Suprapubic skin (tissue), 4 donors: ENCODE measurements around the gene DISC1. TPM values are rescaled to one million over a fixed set of nuclear protein-coding genes. Genes with fewer than 3 reads are reported as not detected.

ENCODE experiments used
- DNase-seq, 2 donors: peaks; one replicate each; pipeline ENCODE4 v3.0.0-alpha.2; 2019; ENCODE audit warnings: low spot score in 2 of 2
- H3K27ac ChIP-seq: fragments of 200-600 bp; sonication (generic); one replicate; pipeline ENCODE4 v1.5.1; 2019
- H3K27me3 ChIP-seq: fragments of 200-600 bp; sonication (generic); one replicate; pipeline ENCODE4 v1.5.1; 2019
- H3K36me3 ChIP-seq: fragments of 200-600 bp; sonication (generic); one replicate; pipeline ENCODE4 v1.5.1; 2019
- H3K4me1 ChIP-seq: fragments of 200-600 bp; sonication (generic); one replicate; pipeline ENCODE4 v1.5.1; 2019
- H3K4me3 ChIP-seq: fragments of 200-600 bp; sonication (generic); one replicate; pipeline ENCODE4 v1.5.1; 2019; ENCODE audit warnings: mild to moderate bottlenecking
- H3K9me3 ChIP-seq: fragments of 200-600 bp; sonication (generic); one replicate; pipeline ENCODE4 v1.5.1; 2019
- CTCF ChIP-seq, 2 donors: fragments of 200-600 bp in 1 of 2; fragments of 450-650 bp in 1 of 2; sonication (generic) in 1 of 2; IDR thresholded peaks; one replicate each; pipeline ENCODE4 v1.5.1; 2016 to 2019; ENCODE audit warnings: antibody characterized with exemption in 2 of 2, mild to moderate bottlenecking in 1 of 2, moderate library complexity in 1 of 2
- EP300 ChIP-seq: sonication (generic); formaldehyde crosslinking; IDR thresholded peaks from one replicate; pipeline ENCODE4 v1.6.1; 2017; ENCODE audit warnings: antibody characterized with exemption
- POLR2A ChIP-seq, 2 donors: fragments of 450-650 bp; IDR thresholded peaks; one replicate each; pipeline ENCODE4 v1.6.1; 2017; ENCODE audit warnings: antibody characterized with exemption in 2 of 2, mild to moderate bottlenecking in 2 of 2, moderate library complexity in 2 of 2
- POLR2AphosphoS5 ChIP-seq, 3 donors: sonication (generic); formaldehyde crosslinking; IDR thresholded peaks; one replicate each; pipeline ENCODE4 v1.6.1; 2017; ENCODE audit warnings: antibody characterized with exemption in 3 of 3
- WGBS: methylation state at CpG from one replicate; pipeline ENCODE4 v1.1.5; 2018; 5-methylcytosine and 5-hydroxymethylcytosine counted together
- total RNA-seq, 4 donors: library from RNA; depleted of rRNA; stranded (reverse); fragments of >200 nt; gene quantifications; one replicate each; pipeline ENCODE4 v1.1.0, GENCODE V29; 2016

DISC1 gene
- total RNA-seq, 4 donors from 2014 or later = 3.0 to 8.4 (median 5.2) TPM

DNA sequence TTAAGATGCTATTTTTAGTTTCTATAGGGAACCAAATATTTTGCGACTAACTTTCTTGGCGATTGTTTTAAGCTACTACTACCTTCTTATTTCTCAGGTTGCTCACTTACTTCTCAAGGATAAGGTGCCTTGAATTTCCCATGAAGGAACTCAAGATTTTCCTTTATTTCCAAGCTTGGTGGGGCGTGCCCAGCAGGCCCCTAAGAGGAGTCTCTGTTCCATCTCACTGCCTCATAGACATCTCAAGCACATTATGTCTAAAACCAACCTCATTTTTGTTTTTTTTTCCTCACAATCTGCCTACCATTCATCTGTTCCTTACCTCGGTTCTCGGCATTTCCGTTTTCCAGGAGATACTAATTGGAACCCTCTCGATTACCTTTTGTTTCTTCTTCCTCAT, 421.9 kb downstream of the DISC1 start:
- no peaks in the 10 kb centered on the region for H3K27me3 ChIP-seq
- no peak overlapping the region for H3K27ac ChIP-seq
- H3K4me3 ChIP-seq = no peak overlapping the region
- TF ChIP-seq POLR2A (IDR thresholded peaks at IDR 0.05) = no peak
- no peaks in the 10 kb centered on the region for H3K36me3 ChIP-seq
- DNase-seq = no peak
- H3K4me1 ChIP-seq = no peaks in the 10 kb centered on the region
- WGBS = 88% methylated on average over 7 of the region's 7 CpGs
- no peaks in the 10 kb centered on the region for H3K9me3 ChIP-seq

GRCh38 chr1:232049335-232049734, 422.7 kb downstream of the DISC1 start:
- 93% methylated on average over 4 of the region's 4 CpGs for WGBS
- H3K4me3 ChIP-seq = no peak overlapping the region
- no peak overlapping the region for H3K27ac ChIP-seq

DNA sequence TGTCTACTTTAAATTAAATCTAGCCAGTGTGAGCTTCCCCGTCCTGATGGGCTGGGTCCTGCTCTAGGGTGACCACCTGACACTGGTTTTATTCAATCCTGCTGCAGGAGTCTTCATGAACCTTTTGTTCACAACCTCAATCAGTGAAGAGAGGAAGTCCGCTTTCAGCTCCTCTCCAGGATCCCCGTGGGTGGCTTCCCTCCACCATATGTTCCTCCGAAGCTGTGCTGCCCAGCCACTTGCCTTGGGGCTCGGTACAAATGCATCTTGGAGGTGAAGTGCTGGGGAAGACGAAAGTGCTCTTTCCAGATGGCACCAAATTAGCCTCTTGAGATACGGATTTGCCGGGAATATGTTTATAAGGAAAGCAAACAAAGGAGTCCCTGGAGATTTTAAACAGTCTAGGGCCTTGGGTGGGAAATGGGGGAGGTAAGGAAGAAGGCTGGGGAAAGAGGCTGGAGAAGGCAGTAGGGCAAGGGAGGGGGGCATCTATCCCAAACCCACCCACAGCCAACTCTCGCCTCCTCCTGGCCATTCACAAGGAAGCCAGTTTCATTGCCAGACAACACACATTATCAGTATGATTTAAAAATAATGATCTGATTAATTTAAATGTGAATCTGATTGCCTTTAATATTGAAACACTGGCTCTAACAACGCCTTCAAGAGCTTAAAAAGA, 430.8 kb downstream of the DISC1 start:
- Histone ChIP-seq H3K27ac (no peak overlapping the region), H3K4me3 (no peak overlapping the region), H3K4me1 (no peaks in the 10 kb centered on the region), H3K36me3 (no peaks in the 10 kb centered on the region), H3K9me3 (no peaks in the 10 kb centered on the region), H3K27me3 (no peaks in the 10 kb centered on the region)
- no peak for DNase-seq
- TF ChIP-seq POLR2AphosphoS5 (IDR thresholded peaks at IDR 0.05) (no peak), CTCF (IDR thresholded peaks at IDR 0.05) (no peak), POLR2A (IDR thresholded peaks at IDR 0.05) (no peak), EP300 (no peak)
- 76% methylated on average over 10 of the region's 10 CpGs for WGBS

More at GRCh38 chr1:232049335-232049734, 422.7 kb downstream of the DISC1 start:
- H3K36me3 ChIP-seq = no peaks in the 10 kb centered on the region
- TF ChIP-seq POLR2A (IDR thresholded peaks at IDR 0.05) (no peak), EP300 (no peak), POLR2AphosphoS5 (IDR thresholded peaks at IDR 0.05) (no peak), CTCF (IDR thresholded peaks at IDR 0.05) (no peak)
- H3K4me1 ChIP-seq = no peaks in the 10 kb centered on the region
- DNase-seq = no peak
- H3K9me3 ChIP-seq = no peaks in the 10 kb centered on the region
- no peaks in the 10 kb centered on the region for H3K27me3 ChIP-seq

DNA sequence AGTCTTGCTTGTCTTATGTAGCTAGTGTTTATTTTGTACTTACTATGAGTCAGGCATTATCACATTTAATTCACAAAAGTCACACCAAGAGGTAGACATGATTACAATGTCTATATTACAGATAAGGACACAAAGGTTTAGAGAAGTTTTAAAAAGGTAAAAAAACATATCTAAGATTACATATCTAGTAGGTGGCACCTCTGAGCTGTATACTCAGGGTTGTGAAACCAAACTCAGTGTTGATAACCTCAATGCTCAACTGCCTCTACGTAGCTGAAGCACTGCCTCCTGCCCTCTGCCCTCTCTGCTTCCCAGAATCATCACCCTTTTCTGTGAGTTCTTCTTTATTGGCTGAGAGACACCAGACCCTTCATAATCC, 431.3 kb downstream of the DISC1 start:
- 96% methylated on average over 1 of the region's 1 CpG for WGBS
- Histone ChIP-seq H3K27ac (no peak overlapping the region), H3K4me1 (no peaks in the 10 kb centered on the region), H3K36me3 (no peaks in the 10 kb centered on the region), H3K9me3 (no peaks in the 10 kb centered on the region), H3K27me3 (no peaks in the 10 kb centered on the region), H3K4me3 (no peak overlapping the region)
- no peak for TF ChIP-seq POLR2AphosphoS5 (IDR thresholded peaks at IDR 0.05)
- TF ChIP-seq EP300 = no peak
- no peak for TF ChIP-seq POLR2A (IDR thresholded peaks at IDR 0.05)
- TF ChIP-seq CTCF (IDR thresholded peaks at IDR 0.05) = no peak
- DNase-seq = no peak

DNA sequence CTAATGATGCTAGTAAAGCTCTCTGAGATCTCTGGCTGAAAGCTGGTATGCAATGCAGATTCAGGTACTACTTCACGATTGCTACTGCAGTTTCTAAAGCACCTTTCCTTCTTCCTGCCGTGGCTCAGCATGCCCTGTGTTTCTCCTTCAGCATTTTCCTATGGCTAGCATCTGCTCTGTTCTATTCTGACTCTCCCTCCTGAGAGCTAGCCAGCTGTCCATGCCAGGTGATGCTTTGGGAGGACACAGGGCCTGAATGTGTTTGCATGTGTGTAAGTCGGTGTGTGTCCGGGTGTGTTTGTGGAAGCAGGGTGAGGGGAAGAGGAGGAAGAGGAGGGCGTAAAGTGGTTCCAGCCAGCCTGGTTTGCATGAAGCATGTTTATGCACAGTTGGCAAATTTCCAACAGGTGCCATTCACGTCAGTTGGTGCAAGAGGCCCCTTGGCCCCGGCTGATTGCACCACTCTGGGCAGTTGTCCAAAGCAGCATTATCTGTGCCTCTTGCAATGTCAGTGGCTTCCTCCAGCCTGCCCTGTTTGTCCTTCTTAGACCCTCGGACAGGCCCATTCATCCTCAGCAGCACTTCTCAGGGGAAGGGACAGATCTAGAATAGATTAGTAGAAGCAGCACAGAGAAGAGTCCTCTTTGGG, 433.3 kb downstream of the DISC1 start:
- no peaks in the 10 kb centered on the region for H3K36me3 ChIP-seq
- no peaks in the 10 kb centered on the region for H3K4me1 ChIP-seq
- DNase-seq = no peak
- H3K4me3 ChIP-seq = no peak overlapping the region
- WGBS = 78% methylated on average over 8 of the region's 8 CpGs
- TF ChIP-seq CTCF (IDR thresholded peaks at IDR 0.05) (no peak), POLR2AphosphoS5 (IDR thresholded peaks at IDR 0.05) (no peak), POLR2A (IDR thresholded peaks at IDR 0.05) (no peak), EP300 (no peak)
- H3K27me3 ChIP-seq = no peaks in the 10 kb centered on the region
- no peak overlapping the region for H3K27ac ChIP-seq
- H3K9me3 ChIP-seq = no peaks in the 10 kb centered on the region
